Lower leg skin (tissue), 3 donors: ENCODE measurements around the gene HS3ST6.

Source experiments
- CTCF ChIP-seq, 3 donors: fragments of 450-650 bp; IDR thresholded peaks; one replicate each; pipeline ENCODE4 v1.5.1; 2016; ENCODE audit warnings: antibody characterized with exemption in 3 of 3, mild to moderate bottlenecking in 3 of 3, moderate library complexity in 2 of 3
- POLR2A ChIP-seq, 2 donors: fragments of 450-650 bp; IDR thresholded peaks; one replicate each; pipeline ENCODE4 v1.6.1; 2016 to 2017; ENCODE audit warnings: antibody characterized with exemption in 2 of 2, mild to moderate bottlenecking in 1 of 2, moderate library complexity in 1 of 2

- no peak for TF ChIP-seq POLR2A (IDR thresholded peaks at IDR 0.05)
- no peak for TF ChIP-seq CTCF (IDR thresholded peaks at IDR 0.05)
Measured at GRCh38 chr16:1895068-1895467, 23.1 kb downstream of the HS3ST6 start.
